B cell (primary cell): ENCODE measurements around the gene RIF1. TPM values are rescaled to one million over a fixed set of nuclear protein-coding genes. Genes with fewer than 3 reads are reported as not detected.

ENCODE experiments used
- ATAC-seq: fragments of 200-7000 bp; cut with Tn5 transposase; one replicate; pipeline ENCODE4 v1.10.0; 2021; ENCODE audit warnings: low read depth, mild to moderate bottlenecking, moderate number of reproducible peaks, moderate library complexity
- CTCF ChIA-PET: fragments of 350-600 bp; sonication (Branson Sonifier 250); formaldehyde crosslinking; loops from one replicate; lab custom pipeline; 2021; ENCODE audit warnings: antibody characterized with exemption, inconsistent platforms; lab: Charles Lee
- POLR2A ChIA-PET: fragments of 350-600 bp; sonication (Branson Sonifier 250); formaldehyde crosslinking; loops from one replicate; lab custom pipeline; 2021; ENCODE audit warnings: antibody characterized with exemption; lab: Charles Lee
- DNase-seq: peaks from one replicate; pipeline ENCODE4 v3.0.0; 2013
- H2AFZ ChIP-seq: 2 replicates; pipeline ENCODE4 v1.6.1; 2012; ENCODE audit warnings: mild to moderate bottlenecking, low read depth, low read length; ENCODE audit not compliant: insufficient read depth, poor library complexity, severe bottlenecking
- H3K27ac ChIP-seq, 2 donors: 1 replicate in 1 of 2; 2 replicates in 1 of 2; pipeline ENCODE4 v1.5.1; 2012 to 2013; ENCODE audit warnings: low read length in 2 of 2, mild to moderate bottlenecking in 2 of 2, moderate library complexity in 1 of 2
- H3K27me3 ChIP-seq, 4 experiments: fragments of 200-600 bp in 1 of 4; sonication (generic) in 1 of 4; replicated peaks in 1 of 4; 1 replicate in 2 of 4; 2 replicates in 2 of 4; pipeline versions ENCODE4 v1.6.1 to v1.7.0; 2013 to 2016; ENCODE audit warnings: low read length in 3 of 4, mild to moderate bottlenecking in 2 of 4, mixed read lengths in 1 of 4, moderate library complexity in 1 of 4; ENCODE audit not compliant: insufficient read depth in 4 of 4, control insufficient read depth in 3 of 4; ENCODE audit errors: control extremely low read depth in 1 of 4
- H3K36me3 ChIP-seq, 2 experiments: replicated peaks in 1 of 2; 1 replicate in 1 of 2; 2 replicates in 1 of 2; pipeline versions ENCODE4 v1.6.1 to v1.7.1; 2013; ENCODE audit warnings: low read length in 1 of 2; ENCODE audit not compliant: insufficient read depth in 2 of 2, control insufficient read depth in 1 of 2; ENCODE audit errors: control extremely low read depth in 1 of 2, extremely low read depth in 1 of 2
- H3K4me1 ChIP-seq, 2 donors: fragments of 200-600 bp in 1 of 2; sonication (generic) in 1 of 2; 1 replicate in 1 of 2; 2 replicates in 1 of 2; pipeline versions ENCODE4 v1.5.1 to v1.6.1; 2013 to 2017; ENCODE audit warnings: low read length in 2 of 2; ENCODE audit not compliant: control insufficient read depth in 2 of 2, insufficient read depth in 2 of 2
- H3K4me2 ChIP-seq: replicated peaks from 2 replicates; pipeline ENCODE3; 2012; ENCODE audit warnings: mild to moderate bottlenecking, low read depth, low read length; ENCODE audit not compliant: poor library complexity, severe bottlenecking
- H3K4me3 ChIP-seq, 5 experiments: fragments of 200-600 bp in 1 of 5; sonication (generic) in 1 of 5; 1 replicate in 3 of 5; 2 replicates in 2 of 5; pipeline versions ENCODE4 v1.5.1 to v1.7.0; 2011 to 2016; ENCODE audit warnings: low read length in 4 of 5, mild to moderate bottlenecking in 4 of 5, low read depth in 2 of 5, control low read depth in 1 of 5, moderate library complexity in 1 of 5; ENCODE audit not compliant: insufficient read depth in 1 of 5; ENCODE audit errors: control extremely low read depth in 1 of 5, extremely low read depth in 1 of 5
- H3K79me2 ChIP-seq: fragments of 200-600 bp; sonication (generic); one replicate; pipeline ENCODE4 v1.6.0; 2016; ENCODE audit warnings: low read length; ENCODE audit not compliant: control insufficient read depth, insufficient read depth
- H3K9ac ChIP-seq: fragments of 200-600 bp; sonication (generic); 2 replicates; pipeline ENCODE4 v1.6.1; 2017; ENCODE audit warnings: mild to moderate bottlenecking, low read length, moderate library complexity
- H3K9me3 ChIP-seq, 3 donors: one replicate each; pipeline versions ENCODE4 v1.6.1 to v1.7.1; 2013; ENCODE audit warnings: low read length in 2 of 3; ENCODE audit not compliant: control insufficient read depth in 2 of 3, insufficient read depth in 1 of 3; ENCODE audit errors: control extremely low read depth in 1 of 3
- H4K20me1 ChIP-seq: 2 replicates; pipeline ENCODE4 v1.6.0; 2012; ENCODE audit warnings: mild to moderate bottlenecking, low read length; ENCODE audit not compliant: insufficient read depth, control insufficient read depth, poor library complexity, severe bottlenecking
- H3K27ac Mint-ChIP-seq: one replicate; pipeline ENCODE4 v1.8.0; 2021; ENCODE audit warnings: mixed read lengths
- H3K27me3 Mint-ChIP-seq: one replicate; pipeline ENCODE4 v1.8.0; 2021; ENCODE audit warnings: mixed read lengths
- H3K4me1 Mint-ChIP-seq: one replicate; pipeline ENCODE4 v1.8.0; 2021; ENCODE audit warnings: mixed read lengths
- H3K4me3 Mint-ChIP-seq: one replicate; pipeline ENCODE4 v1.8.0; 2021; ENCODE audit warnings: mixed read lengths
- H3K9me3 Mint-ChIP-seq: one replicate; pipeline ENCODE4 v1.8.0; 2022; ENCODE audit warnings: mixed read lengths; ENCODE audit not compliant: insufficient read depth
- CTCF ChIP-seq: fragments of 200-600 bp; IDR thresholded peaks from one replicate; pipeline ENCODE4 v1.8.0; 2022; ENCODE audit warnings: antibody characterized with exemption, mild to moderate bottlenecking
- EZH2 ChIP-seq: IDR thresholded peaks from 2 replicates; pipeline ENCODE4 v1.6.1; 2012; ENCODE audit warnings: borderline replicate concordance, low read depth, mild to moderate bottlenecking, moderate library complexity, low read length; ENCODE audit not compliant: insufficient read depth, poor library complexity, severe bottlenecking
- WGBS: methylation state at CpG from one replicate; pipeline ENCODE4 v1.1.5; 2013; ENCODE audit warnings: missing lambda C conversion rate; ENCODE audit not compliant: insufficient coverage; 5-methylcytosine and 5-hydroxymethylcytosine counted together
- intact Hi-C: fragments of 100-400 bp; cut with micrococcal nuclease; formaldehyde crosslinking; loops from one replicate; pipeline ENCODE4 v1.10.0; 2022
- polyA plus RNA-seq: library from polyadenylated mRNA; depleted of rRNA; stranded (reverse); fragments of >200 nt; gene quantifications from 2 replicates; pipeline ENCODE4 v1.2.3, GENCODE V29; 2012
- total RNA-seq, 2 donors: library from RNA; stranded (reverse); fragments of 120-200 nt in 1 of 2; gene quantifications; 1 replicate in 1 of 2; 2 replicates in 1 of 2; pipeline versions ENCODE4 v1.2.3 to v1.2.4, GENCODE V29; 2013 to 2022

RIF1 gene
- total and polyA plus RNA-seq, 2 donors (not counting 1 experiment from before 2014, with no cell fraction given), result 3.3 to 60.5 TPM

GRCh38 chr2:151491496-151491895, 81.8 kb downstream of the RIF1 start:
- TF ChIP-seq EZH2 (no peak), CTCF (no peak)
- intact Hi-C loops, result no loop called here
- H3K4me3 Mint-ChIP-seq, result no peak overlapping the region
- DNase-seq (no peak), ATAC-seq (no peak)
- H3K36me3 ChIP-seq, result peaks cover 0 to under 1% of the 10 kb centered on the region in 2 experiments
- H3K27ac Mint-ChIP-seq, result no peak overlapping the region
- ChIA-PET CTCF (interaction anchor here (1.4 kb wide), 1 partner anchor 10 kb away, joined by 3 read pairs; no protein-coding TSS in a partner anchor), POLR2A (interaction anchor here (0.6 kb wide), 1 partner anchor 251 kb away, joined by 3 read pairs; no protein-coding TSS in a partner anchor)
- H3K4me1 ChIP-seq, result no peaks in the 10 kb centered on the region
- no peaks in the 10 kb centered on the region for H3K9me3 Mint-ChIP-seq
- no peaks in the 10 kb centered on the region for H3K79me2 ChIP-seq
- no peak overlapping the region for H3K4me3 ChIP-seq
- no peak overlapping the region for H3K9ac ChIP-seq
- H3K9me3 ChIP-seq, result peaks cover 0 to 2% (median 0%) of the 10 kb centered on the region in 3 donors
- H2AFZ ChIP-seq, result no peak overlapping the region
- H4K20me1 ChIP-seq, result no peaks in the 10 kb centered on the region
- no peaks in the 10 kb centered on the region for H3K4me1 Mint-ChIP-seq
- H3K27ac ChIP-seq, result no peak overlapping the region
- H3K4me2 ChIP-seq, result no peak overlapping the region
- H3K27me3 Mint-ChIP-seq, result no peaks in the 10 kb centered on the region
- H3K27me3 ChIP-seq, result no peaks in the 10 kb centered on the region
- 100% methylated on average over 3 of the region's 4 CpGs for WGBS

DNA sequence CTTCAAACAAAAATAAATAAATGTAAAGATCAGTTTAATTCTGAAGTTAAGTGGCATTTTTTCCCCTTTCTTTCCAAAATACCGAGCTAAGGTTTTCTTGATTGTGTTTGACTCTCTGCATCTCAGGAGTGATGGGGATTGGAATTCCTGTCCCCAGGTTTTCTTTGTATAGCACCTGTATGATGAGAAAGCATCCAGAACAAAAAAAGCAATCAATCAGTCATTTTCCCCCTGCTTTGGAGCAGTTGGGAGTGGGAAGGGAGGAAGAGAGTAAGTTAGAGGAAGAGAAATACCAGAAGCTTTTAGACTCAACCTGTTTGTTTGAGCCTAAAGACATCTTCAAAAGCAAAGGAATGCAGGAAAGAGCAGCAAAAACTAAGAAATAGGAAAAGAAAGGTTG, 88.5 kb downstream of the RIF1 start:
- Mint-ChIP-seq H3K4me3 (no peak overlapping the region), H3K4me1 (no peaks in the 10 kb centered on the region), H3K9me3 (no peaks in the 10 kb centered on the region), H3K27me3 (no peaks in the 10 kb centered on the region), H3K27ac (no peak overlapping the region)
- Histone ChIP-seq H3K9me3 (no peaks in the 10 kb centered on the region), H3K9ac (no peak overlapping the region), H4K20me1 (no peaks in the 10 kb centered on the region), H3K27me3 (no peaks in the 10 kb centered on the region), H3K4me2 (no peak overlapping the region), H3K36me3 (no peaks in the 10 kb centered on the region), H2AFZ (no peak overlapping the region), H3K4me3 (no peak overlapping the region), H3K27ac (no peak overlapping the region), H3K79me2 (no peaks in the 10 kb centered on the region), H3K4me1 (no peaks in the 10 kb centered on the region)
- TF ChIP-seq EZH2 (no peak), CTCF (no peak)
- CTCF ChIA-PET, result no interaction called here
- WGBS, result no CpG with 5 or more reads among the region's 1 CpG
- no peak for DNase-seq
- ATAC-seq, result no peak
- POLR2A ChIA-PET, result no interaction called here
- intact Hi-C loops, result no loop called here
